GM18861 (cell line): ENCODE measurements around the gene INTS14.
"Not testable (repeated sequence)": the region's sequence is repeated elsewhere in the genome, so short reads cannot be mapped to it uniquely, and the experiment has no call there.

Experiments
- ATAC-seq: cut with Tn5 transposase; IDR thresholded peaks from one replicate; pipeline ENCODE4 v1.9.1; 2021; ENCODE audit not compliant: unreplicated experiment

Gene INTS14

GRCh38 chr15:65583701-65584100, 27.2 kb downstream of the INTS14 start:
- ATAC-seq: peak; percentile 51

- ATAC-seq: no peak
These were observed 30.6 kb downstream of the INTS14 start for GRCh38 chr15:65580287-65580686.

GRCh38 chr15:65579762-65580161, 31.2 kb downstream of the INTS14 start:
- no peak for ATAC-seq

GRCh38 chr15:65578904-65579728, 31.8 kb downstream of the INTS14 start:
- no peak for ATAC-seq

- no peak for ATAC-seq
These were observed 33.6 kb downstream of the INTS14 start for GRCh38 chr15:65577129-65577996.

DNA sequence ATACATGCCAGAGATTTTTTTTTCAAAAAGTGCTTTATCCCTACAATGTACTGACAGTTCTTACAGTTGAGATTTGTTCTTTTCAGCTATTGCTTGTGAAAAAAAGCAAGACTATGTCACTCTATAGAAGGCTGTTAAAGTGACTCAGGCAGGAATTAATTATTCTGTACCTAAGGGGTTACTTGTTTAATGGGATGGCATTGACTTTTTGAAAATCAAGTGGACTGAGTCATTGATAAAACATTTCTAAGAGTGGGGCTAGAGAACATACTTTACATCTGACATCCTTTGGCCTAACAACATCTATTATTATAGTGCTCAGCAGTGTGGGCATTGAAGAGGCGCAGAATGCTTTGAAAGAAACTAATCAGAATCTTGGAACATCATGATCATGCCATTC, 34.3 kb downstream of the INTS14 start:
- ATAC-seq: no peak

GRCh38 chr15:65571971-65572370, 39.0 kb downstream of the INTS14 start:
- ATAC-seq: no peak

- no peak for ATAC-seq
These were observed 41.2 kb downstream of the INTS14 start for GRCh38 chr15:65569728-65570127.

DNA sequence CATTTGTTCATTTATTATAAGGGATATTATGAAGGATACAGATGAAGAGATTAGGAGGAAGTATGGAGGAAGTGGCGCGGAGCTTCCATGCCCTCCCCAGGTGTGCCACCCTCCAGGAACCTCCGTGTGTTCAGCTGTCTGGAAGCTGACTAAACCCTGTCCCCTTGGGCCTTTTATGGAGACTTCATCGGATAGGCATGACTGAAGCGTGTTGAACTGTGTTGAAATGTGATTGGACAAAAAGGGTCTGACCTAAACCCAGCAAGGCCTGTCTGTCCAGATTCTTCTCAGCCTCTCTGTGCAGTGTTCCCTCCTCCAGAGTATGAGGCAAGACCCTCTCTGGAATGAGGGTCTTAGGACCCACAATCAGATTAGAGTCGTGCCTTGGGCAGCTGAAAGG, 49.0 kb downstream of the INTS14 start:
- ATAC-seq: no peak

DNA sequence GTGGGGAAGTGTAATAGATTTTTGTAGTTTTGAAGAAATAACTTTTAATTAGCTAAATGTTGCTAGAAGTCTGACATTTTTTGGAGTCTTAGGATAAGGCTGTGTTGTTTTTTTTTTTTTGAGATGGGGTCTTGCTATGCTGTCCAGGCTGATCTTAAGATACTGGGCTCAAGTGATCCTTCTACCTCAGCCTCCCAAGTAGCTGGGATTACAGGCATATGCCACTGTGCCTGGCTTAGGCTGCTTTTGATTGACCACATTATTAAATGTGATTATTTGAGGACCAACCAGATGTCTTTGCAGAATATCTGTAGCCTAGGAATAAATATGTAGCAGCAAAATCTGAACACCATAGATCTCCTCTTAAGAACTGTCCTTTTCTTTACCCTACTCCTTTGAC, 51.0 kb downstream of the INTS14 start:
- ATAC-seq: no peak

- no peak for ATAC-seq
These were observed 51.8 kb downstream of the INTS14 start for GRCh38 chr15:65558997-65559760.

GRCh38 chr15:65558336-65558735, 52.6 kb downstream of the INTS14 start:
- ATAC-seq: no peak

- no peak for ATAC-seq
These were observed 54.3 kb downstream of the INTS14 start for GRCh38 chr15:65556622-65557021.

DNA sequence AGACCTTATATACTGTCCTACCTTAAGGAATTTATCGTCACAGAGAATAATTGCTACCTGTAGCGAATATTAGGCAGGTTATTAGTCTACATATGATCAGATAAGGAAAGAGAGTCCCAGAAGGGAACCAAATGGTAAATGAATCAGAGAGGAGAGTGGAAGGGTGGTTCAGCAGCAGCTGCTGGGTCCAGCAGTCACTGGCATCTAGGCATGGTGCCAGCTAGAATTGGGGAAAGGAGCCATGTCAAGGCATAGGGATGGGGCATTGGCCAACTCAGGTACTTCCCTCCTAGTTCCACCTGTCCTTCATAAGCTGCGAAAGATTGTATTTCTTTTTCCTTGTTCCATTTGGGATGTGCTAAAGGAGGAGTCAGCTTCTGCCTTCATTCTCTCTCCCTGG, 57.2 kb downstream of the INTS14 start:
- ATAC-seq: no peak

DNA sequence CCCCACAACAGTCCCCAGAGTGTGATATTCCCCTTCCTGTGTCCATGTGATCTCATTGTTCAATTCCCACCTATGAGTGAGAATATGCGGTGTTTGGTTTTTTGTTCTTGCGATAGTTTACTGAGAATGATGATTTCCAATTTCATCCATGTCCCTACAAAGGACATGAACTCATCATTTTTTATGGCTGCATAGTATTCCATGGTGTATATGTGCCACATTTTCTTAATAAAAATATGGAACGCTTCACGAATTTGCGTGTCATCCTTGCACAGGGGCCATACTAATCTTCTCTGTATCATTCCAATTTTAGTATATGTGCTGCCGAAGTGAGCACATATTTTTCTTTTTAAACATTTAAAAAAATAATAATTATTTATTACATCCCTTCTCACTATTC, 58.1 kb downstream of the INTS14 start:
- ATAC-seq: not testable (repeated sequence)

DNA sequence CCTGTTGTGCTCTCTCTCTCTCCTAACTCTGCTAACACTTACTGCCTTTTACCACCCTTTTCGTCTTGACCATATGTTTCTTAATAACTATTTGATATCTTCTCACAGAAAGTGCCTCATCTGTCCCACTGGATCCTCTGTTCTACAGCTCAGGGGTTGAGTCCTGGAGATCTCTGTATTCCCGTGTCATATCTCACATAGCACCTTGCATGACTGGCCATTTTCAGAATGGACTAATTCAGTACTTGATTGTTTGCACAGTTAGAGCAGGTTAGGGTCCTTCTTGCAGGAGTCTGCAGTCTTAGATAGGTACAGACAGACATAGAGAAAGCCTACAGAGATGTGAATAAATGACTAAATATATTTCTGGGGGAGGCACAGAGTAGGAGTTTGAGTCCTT, 59.7 kb downstream of the INTS14 start:
- ATAC-seq: no peak

GRCh38 chr15:65550681-65551098, 60.2 kb downstream of the INTS14 start:
- no peak for ATAC-seq

DNA sequence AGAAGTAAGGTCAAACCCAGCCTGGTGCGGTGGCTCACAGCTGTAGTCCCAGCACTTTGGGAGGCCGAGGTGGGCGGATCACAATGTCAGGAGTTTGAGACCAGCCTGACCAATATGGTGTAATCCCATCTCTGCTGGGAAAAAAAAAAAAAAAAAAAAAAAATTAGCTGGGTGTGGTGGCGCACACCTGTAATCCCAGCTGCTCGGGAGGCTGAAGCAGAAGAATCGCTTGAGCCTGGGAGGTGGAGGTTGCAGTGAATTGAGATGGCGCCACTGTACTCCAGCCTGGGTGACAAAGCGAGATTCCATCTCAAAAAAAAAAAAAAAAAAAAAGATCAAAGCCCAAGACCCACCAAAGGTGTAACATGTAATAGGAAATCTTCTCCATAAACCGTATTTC, 61.6 kb downstream of the INTS14 start:
- not testable (repeated sequence) for ATAC-seq

DNA sequence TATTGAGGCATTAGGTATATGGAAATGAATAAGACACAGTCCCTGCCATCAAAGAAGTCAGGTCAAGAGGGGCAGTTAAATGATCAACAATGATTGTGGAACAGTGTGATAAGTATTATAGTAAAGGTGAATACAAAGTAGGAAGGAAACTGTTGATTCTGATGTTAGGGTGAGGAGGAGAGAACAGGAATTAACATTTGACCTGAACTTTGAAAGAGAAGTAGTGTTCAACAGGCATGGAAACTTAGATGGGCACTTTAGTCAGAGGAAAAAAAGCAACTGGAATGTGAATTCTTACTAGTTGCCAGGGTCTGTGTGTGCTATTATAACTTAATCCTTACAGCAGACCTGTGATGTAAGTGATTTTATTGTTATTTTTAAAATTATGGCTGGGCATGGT, 63.1 kb downstream of the INTS14 start:
- no peak for ATAC-seq

DNA sequence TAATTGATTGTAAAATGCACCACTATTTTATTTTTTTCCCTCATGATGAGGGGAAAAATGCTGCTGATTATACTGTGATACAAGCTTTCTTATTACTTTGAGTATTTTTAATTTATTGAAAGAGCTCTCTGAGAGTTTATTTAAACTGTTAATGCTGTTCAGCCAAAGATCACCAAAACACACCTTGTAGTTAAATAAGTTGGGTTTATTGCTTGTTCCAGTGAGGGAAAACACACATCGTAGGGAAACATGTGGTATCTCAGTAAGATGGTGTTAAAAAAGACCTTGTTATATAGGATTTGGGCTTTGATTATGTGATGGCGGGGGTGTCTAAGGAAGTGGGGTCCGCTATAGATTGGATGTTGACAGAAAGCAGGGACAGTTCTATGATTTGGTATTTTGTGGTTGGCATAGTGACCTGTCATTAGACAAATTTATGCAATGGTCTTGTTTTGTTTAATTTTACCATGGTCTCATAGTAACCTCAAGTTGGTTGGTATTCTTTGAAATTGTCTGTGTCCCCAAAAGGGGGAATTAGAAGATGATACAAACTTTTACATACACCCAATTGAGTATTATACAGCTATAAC, 69.6 kb downstream of the INTS14 start:
- ATAC-seq: no peak

GRCh38 chr15:65540314-65540713, 70.6 kb downstream of the INTS14 start:
- no peak for ATAC-seq
